Gastrocnemius medialis (tissue), 4 donors: ENCODE data around the gene EP400.

Experiments used
- CTCF ChIP-seq, 5 experiments: fragments of 450-650 bp in 3 of 5; fragments of 200-600 bp in 2 of 5; sonication (generic) in 2 of 5; IDR thresholded peaks in 4 of 5; conservative IDR thresholded peaks in 1 of 5; 1 replicate in 4 of 5; 2 replicates in 1 of 5; pipeline ENCODE4 v1.5.1; 2016 to 2019; ENCODE audit warnings: antibody characterized with exemption in 5 of 5, mild to moderate bottlenecking in 3 of 5, moderate library complexity in 3 of 5
- POLR2A ChIP-seq, 2 donors: fragments of 450-650 bp; IDR thresholded peaks; one replicate each; pipeline ENCODE4 v1.6.1; 2017; ENCODE audit warnings: antibody characterized with exemption in 2 of 2, mild to moderate bottlenecking in 2 of 2, moderate library complexity in 2 of 2

- TF ChIP-seq CTCF (IDR thresholded peaks at IDR 0.05 in 4 of 5, conservative IDR thresholded peaks at IDR 0.05 in 1 of 5) = no peak
- TF ChIP-seq POLR2A (IDR thresholded peaks at IDR 0.05) = no peak
Observed at GRCh38 chr12:132076711-132077110, 127.0 kb downstream of the EP400 start.
